ENCODE results near the gene ATE1. TPM values are rescaled to one million over a fixed set of nuclear protein-coding genes. Genes with fewer than 3 reads are reported as not detected.

Gene ATE1
- total and polyA plus RNA-seq, 10 of the 15 experiments (the other 5 are each of a cell fraction or from before 2014, with no cell fraction given) = 4.3 to 22.7 (median 15.9) TPM

- ChIA-PET CTCF (interaction anchor here (0.6 to 7.6 kb wide), 26 partner anchors 9 to 132 kb away, joined by 3 to 81 read pairs (median 4); partner anchors contain the start of gene ATE1), RAD21 (ENCODE audit: unreplicated experiment) (interaction anchor here (0.6 to 3.0 kb wide), 11 partner anchors 9 to 159 kb away, joined by 3 to 27 read pairs (median 3); partner anchors contain the start of gene ATE1), POLR2A (interaction anchor here (0.7 kb wide), 1 partner anchor 70 kb away, joined by 3 read pairs; no protein-coding TSS in a partner anchor), SMC1A (ENCODE audit: uncharacterized antibody, unreplicated experiment) (interaction anchor here (0.5 to 4.4 kb wide), 18 partner anchors 10 to 190 kb away, joined by 3 to 35 read pairs (median 4); partner anchors contain the start of gene ATE1)
- H3K9me3 ChIP-seq (replicated peaks; ENCODE audit: control insufficient read depth, insufficient read depth, low read length) = no peaks in the 10 kb centered on the region; the same call in 2 of the 3 replicates
- no peak overlapping the region for H3K9ac ChIP-seq (ENCODE audit: control insufficient read depth, insufficient read depth, low read length)
- BruUV-seq (replicated peaks) = no TSS peak
- no peak overlapping the region for H3K4me2 ChIP-seq (ENCODE audit: control insufficient read depth, insufficient read depth)
- no peak overlapping the region for H3K4me3 ChIP-seq
- 90% methylated on average over 5 of the region's 5 CpGs for WGBS (ENCODE audit: insufficient coverage, insufficient replicate concordance, low lambda C conversion rate, missing lambda C conversion rate)
- peaks cover 5% of the 10 kb centered on the region for H3K4me1 ChIP-seq (ENCODE audit: control insufficient read depth, insufficient read depth, low read length)
- H3K36me3 ChIP-seq (ENCODE audit: control insufficient read depth in 2 of 2, insufficient read depth in 2 of 2, low read length in 1 of 2) = peaks cover 0 to 4% of the 10 kb centered on the region in 2 experiments; a peak in 3 of 4 replicates
- in situ Hi-C loops (cut with MboI) (no loop called here), intact Hi-C loops (cut with micrococcal nuclease; ENCODE audit: unreplicated experiment) (loop anchor here (2.0 to 5.0 kb wide), 2 partner anchors 63 to 77 kb away; no protein-coding TSS in a partner anchor)
- FAIRE-seq = no peak
- H4K20me1 ChIP-seq (ENCODE audit: control insufficient read depth, insufficient read depth) = no peaks in the 10 kb centered on the region
- H3K79me2 ChIP-seq (ENCODE audit: control insufficient read depth, insufficient read depth, low read length) = no peaks in the 10 kb centered on the region
- DNase-seq (ENCODE audit: low read depth, low spot score) = no peak
- peak overlapping the region; percentile 24; the same call in 1 of the 2 replicates for H2AFZ ChIP-seq (ENCODE audit: control insufficient read depth, low read depth, low read length)
- no peaks in the 10 kb centered on the region for H3K27me3 ChIP-seq (replicated peaks in 1 of 2; ENCODE audit: control insufficient read depth in 2 of 2, insufficient read depth in 2 of 2, low read length in 1 of 2)
- ATAC-seq = peak; percentile 76
- H3K27ac ChIP-seq (ENCODE audit: control insufficient read depth, insufficient read depth) = no peak overlapping the region
- TF ChIP-seq ZZZ3 (IDR thresholded peaks at IDR 0.05; ENCODE audit: control insufficient read depth, insufficient read length, low read depth) = no peak
- no peak for TF ChIP-seq SRF (IDR thresholded peaks at IDR 0.05; ENCODE audit: low read depth in 2 of 2, low read length in 2 of 2)
- TF ChIP-seq CTCF (IDR thresholded peaks at IDR 0.05 in 2 of 3, conservative IDR thresholded peaks at IDR 0.05 in 1 of 3; ENCODE audit: control insufficient read depth in 2 of 3, extremely low read depth in 1 of 3, insufficient read depth in 1 of 3, low read depth in 3 of 3, low read length in 3 of 3) = peak; percentile 59 to 66 (median 63); a peak in 5 of 6 replicates
- TF ChIP-seq CHD2 (IDR thresholded peaks at IDR 0.05; ENCODE audit: borderline replicate concordance, low read depth, low read length) = no peak
- no peak for TF ChIP-seq ATF2 (IDR thresholded peaks at IDR 0.05; ENCODE audit: low read length)
- TF ChIP-seq CREB1 (IDR thresholded peaks at IDR 0.05; ENCODE audit: low read depth) = 0 out of 2 replicates have a peak, but pooled peaks have one; percentile 11
- TF ChIP-seq RAD51 (IDR thresholded peaks at IDR 0.05) = peak; percentile 69
- TF ChIP-seq SMAD1 (IDR thresholded peaks at IDR 0.05; ENCODE audit: low read depth, partially characterized antibody) = no peak
- peak; percentile 6; the same call in 1 of the 2 replicates for TF ChIP-seq USF2 (IDR thresholded peaks at IDR 0.05; ENCODE audit: borderline replicate concordance, low read depth, low read length)
- TF ChIP-seq BRCA1 (IDR thresholded peaks at IDR 0.05; ENCODE audit: low read depth, low read length) = no peak
- TF ChIP-seq IKZF2 (IDR thresholded peaks at IDR 0.05) = no peak
- TF ChIP-seq MYB (IDR thresholded peaks at IDR 0.05; ENCODE audit: borderline replicate concordance, low read depth, low read length) = no peak
- peak; percentile 67 for TF ChIP-seq MEF2B (IDR thresholded peaks at IDR 0.05; ENCODE audit: partially characterized antibody, poor library complexity, severe bottlenecking)
- TF ChIP-seq CREM (IDR thresholded peaks at IDR 0.05; ENCODE audit: low read depth) = no peak
- TF ChIP-seq POU2F2 (IDR thresholded peaks at IDR 0.05; ENCODE audit: borderline replicate concordance, low read depth, low read length) = no peak
Measured at GRCh38 chr10:121823993-121824463, 103.8 kb downstream of the ATE1 start.

Data from GM12878 (cell line).